ENCODE data around the gene PNPLA2. TPM values are rescaled to one million over a fixed set of nuclear protein-coding genes. Genes with fewer than 3 reads are reported as not detected.

PNPLA2 gene
- total RNA-seq, 2 experiments from 2014 or later, result 202 to 220 TPM

GRCh38 chr11:803770-804598, 14.7 kb upstream of the PNPLA2 start:
- intact Hi-C loops (cut with DNase I, micrococcal nuclease), result loop anchor here in 1 of 2 experiments (10.0 kb wide), 1 partner anchor 569 kb away; the partner anchor contains the start of genes PSMD13 and SIRT3
- ATAC-seq (ENCODE audit: poor library complexity) (no peak), DNase-seq (no peak)
- H3K27ac Mint-ChIP-seq, result peak overlapping the region; percentile 47
- Histone ChIP-seq H3K27ac (ENCODE audit: low read depth in 1 of 2, low read length in 2 of 2) (peak overlapping the region; percentile 57 to 81), H3K4me3 (ENCODE audit: low read length) (peak overlapping the region; percentile 79), H3K27me3 (ENCODE audit: control insufficient read depth in 1 of 2, insufficient read depth in 2 of 2, low read length in 2 of 2) (no peaks in the 10 kb centered on the region), H3K9me3 (ENCODE audit: control insufficient read depth in 1 of 2, insufficient read depth in 1 of 2, low read length in 2 of 2) (no peaks in the 10 kb centered on the region), H3K36me3 (ENCODE audit: insufficient read depth, low read length) (peaks cover 29% of the 10 kb centered on the region), H3K4me1 (ENCODE audit: insufficient read depth, low read length) (peaks cover 44% of the 10 kb centered on the region)
- CTCF ChIA-PET, result no interaction called here
- no peak for TF ChIP-seq CTCF (IDR thresholded peaks at IDR 0.05)
- peak overlapping the region; percentile 81 for H3K4me3 Mint-ChIP-seq
- peaks cover 11% of the 10 kb centered on the region for H3K4me1 Mint-ChIP-seq (ENCODE audit: low read depth)
- no peaks in the 10 kb centered on the region for H3K9me3 Mint-ChIP-seq
- POLR2A ChIA-PET, result interaction anchor here (0.8 to 5.6 kb wide), 3 partner anchors 16 to 268 kb away, joined by 3 to 31 read pairs (median 3); partner anchors contain the start of gene PNPLA2
- H3K27me3 Mint-ChIP-seq, result no peaks in the 10 kb centered on the region
- H3K36me3 Mint-ChIP-seq (ENCODE audit: low read depth), result no peaks in the 10 kb centered on the region

GRCh38 chr11:804599-804964, 14.1 kb upstream of the PNPLA2 start:
- H3K9me3 Mint-ChIP-seq, result no peaks in the 10 kb centered on the region
- H3K27ac ChIP-seq (ENCODE audit: low read depth in 1 of 2, low read length in 2 of 2), result peak overlapping the region; percentile 57 to 81
- intact Hi-C loops (cut with DNase I, micrococcal nuclease), result loop anchor here in 1 of 2 experiments (10.0 kb wide), 1 partner anchor 570 kb away; the partner anchor contains the start of genes PSMD13 and SIRT3
- DNase-seq (no peak), ATAC-seq (ENCODE audit: poor library complexity) (no peak)
- H3K4me1 ChIP-seq (ENCODE audit: insufficient read depth, low read length), result peaks cover 45% of the 10 kb centered on the region
- no peaks in the 10 kb centered on the region for H3K27me3 Mint-ChIP-seq
- H3K36me3 Mint-ChIP-seq (ENCODE audit: low read depth), result peaks cover 2% of the 10 kb centered on the region
- peaks cover 15% of the 10 kb centered on the region for H3K4me1 Mint-ChIP-seq (ENCODE audit: low read depth)
- H3K4me3 ChIP-seq (ENCODE audit: low read length), result peak overlapping the region; percentile 79
- POLR2A ChIA-PET, result interaction anchor here (0.5 to 5.6 kb wide), 6 partner anchors 15 to 298 kb away, joined by 3 to 31 read pairs (median 3); partner anchors contain the start of genes CEND1 and PNPLA2
- H3K9me3 ChIP-seq (ENCODE audit: control insufficient read depth in 1 of 2, insufficient read depth in 1 of 2, low read length in 2 of 2), result no peaks in the 10 kb centered on the region
- H3K4me3 Mint-ChIP-seq, result peak overlapping the region; percentile 81
- CTCF ChIA-PET, result no interaction called here
- H3K36me3 ChIP-seq (ENCODE audit: insufficient read depth, low read length), result peaks cover 27% of the 10 kb centered on the region
- TF ChIP-seq CTCF (IDR thresholded peaks at IDR 0.05), result no peak
- peak overlapping the region; percentile 47 for H3K27ac Mint-ChIP-seq
- no peaks in the 10 kb centered on the region for H3K27me3 ChIP-seq (ENCODE audit: control insufficient read depth in 1 of 2, insufficient read depth in 2 of 2, low read length in 2 of 2)

DNA sequence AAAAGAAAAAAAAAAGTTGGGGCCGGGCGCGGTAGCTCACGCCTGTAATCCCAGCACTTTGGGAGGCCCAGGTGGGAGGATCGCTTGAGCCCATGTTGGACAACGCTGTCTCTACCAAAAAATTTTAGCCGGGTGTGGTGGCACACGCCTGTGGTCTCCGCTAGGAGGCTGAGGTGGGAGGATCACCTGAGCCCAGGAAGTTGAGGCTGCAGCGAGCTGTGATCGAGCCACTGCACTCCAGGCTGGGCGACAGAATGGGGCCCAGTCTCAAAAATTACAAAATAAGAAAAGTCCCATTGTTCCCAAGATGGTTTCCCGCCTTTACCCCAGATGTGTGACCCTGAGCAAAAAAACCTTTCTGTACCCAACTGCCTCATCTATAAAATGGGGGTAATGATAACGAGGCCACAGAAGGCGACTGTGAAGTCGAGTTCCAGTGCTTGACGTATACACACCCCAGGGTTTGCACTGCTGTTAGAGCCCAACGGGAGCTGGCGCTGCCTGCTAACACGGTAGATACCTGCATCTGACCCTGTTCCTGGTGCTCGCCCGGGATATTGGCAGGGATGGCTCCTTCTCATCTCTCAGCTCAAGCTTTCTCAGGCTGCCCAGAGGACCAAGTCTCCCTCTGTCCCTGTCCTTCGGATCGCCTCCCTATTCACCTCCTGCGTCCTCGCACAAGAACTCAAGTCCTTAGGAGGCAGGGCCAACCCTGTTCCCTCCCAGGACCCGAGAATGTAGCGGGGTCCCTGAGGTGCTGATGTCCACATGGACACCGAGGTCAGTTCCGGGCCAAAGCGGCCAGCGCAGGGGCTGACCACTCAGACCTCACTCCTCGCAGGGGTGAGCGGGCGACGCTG, 10.1 kb upstream of the PNPLA2 start:
- peak overlapping the region; percentile 92 for H3K4me3 ChIP-seq (ENCODE audit: low read length)

More for the DNA sequence above, 10.1 kb upstream of the PNPLA2 start:
- intact Hi-C loops (cut with DNase I, micrococcal nuclease), result loop anchor here (1.0 to 10.0 kb wide), 5 partner anchors 11 to 574 kb away; partner anchors contain the start of genes GATD1 (in 1 of the 2), POLR2L (in 1 of the 2), PSMD13 (in 1 of the 2) and SIRT3 (in 1 of the 2)
- Histone ChIP-seq H3K4me1 (ENCODE audit: insufficient read depth, low read length) (peaks cover 50% of the 10 kb centered on the region), H3K9me3 (ENCODE audit: control insufficient read depth in 1 of 2, insufficient read depth in 1 of 2, low read length in 2 of 2) (no peaks in the 10 kb centered on the region), H3K27me3 (ENCODE audit: control insufficient read depth in 1 of 2, insufficient read depth in 2 of 2, low read length in 2 of 2) (no peaks in the 10 kb centered on the region), H3K27ac (ENCODE audit: low read depth in 1 of 2, low read length in 2 of 2) (peak overlapping the region; percentile 95 to 99), H3K36me3 (ENCODE audit: insufficient read depth, low read length) (peaks cover 26% of the 10 kb centered on the region)
- H3K9me3 Mint-ChIP-seq, result no peaks in the 10 kb centered on the region
- ChIA-PET POLR2A (interaction anchor here (0.6 to 2.2 kb wide), 21 partner anchors 8 to 601 kb away, joined by 3 to 101 read pairs (median 4); partner anchors contain the start of genes BET1L, CD151, DEAF1 and PHRF1), CTCF (no interaction called here)
- peaks cover 35% of the 10 kb centered on the region for H3K4me1 Mint-ChIP-seq (ENCODE audit: low read depth)
- peaks cover 36% of the 10 kb centered on the region for H3K36me3 Mint-ChIP-seq (ENCODE audit: low read depth)
- ATAC-seq (ENCODE audit: poor library complexity), result peak; percentile 0
- peak overlapping the region; percentile 99 for H3K27ac Mint-ChIP-seq
- peak in 4 of 14 experiments; percentile 29 to 76 (median 61) for DNase-seq
- peak overlapping the region; percentile 95 for H3K4me3 Mint-ChIP-seq
- no peak for TF ChIP-seq CTCF (IDR thresholded peaks at IDR 0.05)
- H3K27me3 Mint-ChIP-seq, result no peaks in the 10 kb centered on the region
